Measurements from ENCODE around the gene HEXIM1. TPM values are rescaled to one million over a fixed set of nuclear protein-coding genes. Genes with fewer than 3 reads are reported as not detected.

Gene HEXIM1
- total and polyA plus RNA-seq, 4 donors: 40.8 to 64.0 (median 55.7) TPM

- DNase-seq: no peak
- 83 to 85% methylated on average over 6 of the region's 6 CpGs for WGBS, 2 donors
- no peak overlapping the region for H3K27ac ChIP-seq (ENCODE audit: low read depth in 1 of 2, low read length in 2 of 2)
- H3K27me3 ChIP-seq (ENCODE audit: control insufficient read depth in 1 of 2, insufficient read depth in 2 of 2, low read length in 1 of 2): no peaks in the 10 kb centered on the region
- H3K4me3 ChIP-seq (ENCODE audit: low read length in 2 of 2): no peak overlapping the region
- no peaks in the 10 kb centered on the region for H3K9me3 ChIP-seq (ENCODE audit: control insufficient read depth, low read length)
- intact Hi-C loops (cut with DNase I): loop anchor here in 1 of 2 donors (5.0 kb wide), 1 partner anchor 182 kb away; no protein-coding TSS in a partner anchor
- H3K4me1 ChIP-seq (ENCODE audit: control insufficient read depth in 1 of 2, insufficient read depth in 2 of 2, low read length in 2 of 2): no peaks in the 10 kb centered on the region
- ATAC-seq (ENCODE audit: low FRiP score): no peak
- peaks cover 7 to 15% of the 10 kb centered on the region in 2 donors for H3K36me3 ChIP-seq (ENCODE audit: control insufficient read depth in 1 of 2, insufficient read depth in 2 of 2, low read length in 1 of 2)
Measured at GRCh38 chr17:45104497-45104896, 43.8 kb upstream of the HEXIM1 start.

GRCh38 chr17:45104907-45105624 is 43.2 kb upstream of the HEXIM1 start:
- H3K4me3 ChIP-seq (ENCODE audit: low read length in 2 of 2): no peak overlapping the region
- DNase-seq (no peak), ATAC-seq (ENCODE audit: low FRiP score) (no peak)
- peaks cover 7 to 15% of the 10 kb centered on the region in 2 donors for H3K36me3 ChIP-seq (ENCODE audit: control insufficient read depth in 1 of 2, insufficient read depth in 2 of 2, low read length in 1 of 2)
- H3K9me3 ChIP-seq (ENCODE audit: control insufficient read depth, low read length): no peaks in the 10 kb centered on the region
- WGBS, 2 donors: 64 to 70% methylated on average over 17 of the region's 17 CpGs
- no peaks in the 10 kb centered on the region for H3K27me3 ChIP-seq (ENCODE audit: control insufficient read depth in 1 of 2, insufficient read depth in 2 of 2, low read length in 1 of 2)
- no peak overlapping the region for H3K27ac ChIP-seq (ENCODE audit: low read depth in 1 of 2, low read length in 2 of 2)
- intact Hi-C loops (cut with DNase I): loop anchor here in 1 of 2 donors (5.0 kb wide), 1 partner anchor 183 kb away; no protein-coding TSS in a partner anchor
- H3K4me1 ChIP-seq (ENCODE audit: control insufficient read depth in 1 of 2, insufficient read depth in 2 of 2, low read length in 2 of 2): no peaks in the 10 kb centered on the region

GRCh38 chr17:45106096-45106495 is 42.2 kb upstream of the HEXIM1 start:
- H3K9me3 ChIP-seq (ENCODE audit: control insufficient read depth, low read length): no peaks in the 10 kb centered on the region
- H3K27ac ChIP-seq (ENCODE audit: low read depth in 1 of 2, low read length in 2 of 2): no peak overlapping the region
- DNase-seq (no peak), ATAC-seq (ENCODE audit: low FRiP score) (no peak)
- H3K36me3 ChIP-seq (ENCODE audit: control insufficient read depth in 1 of 2, insufficient read depth in 2 of 2, low read length in 1 of 2): peaks cover 7 to 15% of the 10 kb centered on the region in 2 donors
- 61 to 66% methylated on average over 5 of the region's 5 CpGs for WGBS, 2 donors
- intact Hi-C loops (cut with DNase I): no loop called here
- no peak overlapping the region for H3K4me3 ChIP-seq (ENCODE audit: low read length in 2 of 2)
- no peaks in the 10 kb centered on the region for H3K4me1 ChIP-seq (ENCODE audit: control insufficient read depth in 1 of 2, insufficient read depth in 2 of 2, low read length in 2 of 2)
- H3K27me3 ChIP-seq (ENCODE audit: control insufficient read depth in 1 of 2, insufficient read depth in 2 of 2, low read length in 1 of 2): no peaks in the 10 kb centered on the region

- 29 to 31% methylated on average over 5 of the region's 5 CpGs for WGBS, 2 donors
- ATAC-seq (ENCODE audit: low FRiP score): no peak
- DNase-seq: no peak
- Histone ChIP-seq H3K36me3 (ENCODE audit: control insufficient read depth in 1 of 2, insufficient read depth in 2 of 2, low read length in 1 of 2) (peaks cover 7 to 15% of the 10 kb centered on the region in 2 donors), H3K27me3 (ENCODE audit: control insufficient read depth in 1 of 2, insufficient read depth in 2 of 2, low read length in 1 of 2) (no peaks in the 10 kb centered on the region), H3K4me3 (ENCODE audit: low read length in 2 of 2) (no peak overlapping the region), H3K4me1 (ENCODE audit: control insufficient read depth in 1 of 2, insufficient read depth in 2 of 2, low read length in 2 of 2) (peaks cover 0 to 2% of the 10 kb centered on the region in 2 donors), H3K9me3 (ENCODE audit: control insufficient read depth, low read length) (no peaks in the 10 kb centered on the region), H3K27ac (ENCODE audit: low read depth in 1 of 2, low read length in 2 of 2) (peak overlapping the region in 1 of 2 donors; percentile 70)
- intact Hi-C loops (cut with DNase I): no loop called here
Measured at GRCh38 chr17:45106582-45106981, 41.7 kb upstream of the HEXIM1 start.

- Histone ChIP-seq H3K4me3 (ENCODE audit: low read length in 2 of 2) (no peak overlapping the region), H3K27ac (ENCODE audit: low read depth in 1 of 2, low read length in 2 of 2) (peak overlapping the region in 1 of 2 donors; percentile 16), H3K36me3 (ENCODE audit: control insufficient read depth in 1 of 2, insufficient read depth in 2 of 2, low read length in 1 of 2) (peaks cover 7 to 19% of the 10 kb centered on the region in 2 donors), H3K27me3 (ENCODE audit: control insufficient read depth in 1 of 2, insufficient read depth in 2 of 2, low read length in 1 of 2) (no peaks in the 10 kb centered on the region), H3K4me1 (ENCODE audit: control insufficient read depth in 1 of 2, insufficient read depth in 2 of 2, low read length in 2 of 2) (peaks cover 0 to 3% of the 10 kb centered on the region in 2 donors), H3K9me3 (ENCODE audit: control insufficient read depth, low read length) (no peaks in the 10 kb centered on the region)
- ATAC-seq (ENCODE audit: low FRiP score) (no peak), DNase-seq (no peak)
- 58 to 62% methylated on average over 13 of the region's 13 CpGs for WGBS, 2 donors
- intact Hi-C loops (cut with DNase I): no loop called here
Measured at GRCh38 chr17:45107293-45108010, 40.8 kb upstream of the HEXIM1 start.

GRCh38 chr17:45108051-45108450 is 40.2 kb upstream of the HEXIM1 start:
- ATAC-seq (ENCODE audit: low FRiP score): no peak
- peaks cover 7 to 17% of the 10 kb centered on the region in 2 donors for H3K36me3 ChIP-seq (ENCODE audit: control insufficient read depth in 1 of 2, insufficient read depth in 2 of 2, low read length in 1 of 2)
- 68% methylated on average over 9 of the region's 9 CpGs for WGBS, 2 donors

GRCh38 chr17:45108595-45109521 is 39.4 kb upstream of the HEXIM1 start:
- Histone ChIP-seq H3K27me3 (ENCODE audit: control insufficient read depth in 1 of 2, insufficient read depth in 2 of 2, low read length in 1 of 2) (no peaks in the 10 kb centered on the region), H3K9me3 (ENCODE audit: control insufficient read depth, low read length) (no peaks in the 10 kb centered on the region), H3K4me1 (ENCODE audit: control insufficient read depth in 1 of 2, insufficient read depth in 2 of 2, low read length in 2 of 2) (peaks cover 0 to 3% of the 10 kb centered on the region in 2 donors), H3K27ac (ENCODE audit: low read depth in 1 of 2, low read length in 2 of 2) (no peak overlapping the region), H3K36me3 (ENCODE audit: control insufficient read depth in 1 of 2, insufficient read depth in 2 of 2, low read length in 1 of 2) (peaks cover 7 to 13% of the 10 kb centered on the region in 2 donors), H3K4me3 (ENCODE audit: low read length in 2 of 2) (no peak overlapping the region)
- WGBS, 2 donors: 65 to 69% methylated on average over 12 of the region's 12 CpGs
- ATAC-seq (ENCODE audit: low FRiP score): no peak
- intact Hi-C loops (cut with DNase I): no loop called here
- DNase-seq: no peak

More at GRCh38 chr17:45108051-45108450, 40.2 kb upstream of the HEXIM1 start:
- Histone ChIP-seq H3K4me1 (ENCODE audit: control insufficient read depth in 1 of 2, insufficient read depth in 2 of 2, low read length in 2 of 2) (peaks cover 0 to 3% of the 10 kb centered on the region in 2 donors), H3K9me3 (ENCODE audit: control insufficient read depth, low read length) (no peaks in the 10 kb centered on the region), H3K27ac (ENCODE audit: low read depth in 1 of 2, low read length in 2 of 2) (no peak overlapping the region), H3K27me3 (ENCODE audit: control insufficient read depth in 1 of 2, insufficient read depth in 2 of 2, low read length in 1 of 2) (no peaks in the 10 kb centered on the region), H3K4me3 (ENCODE audit: low read length in 2 of 2) (no peak overlapping the region)
- intact Hi-C loops (cut with DNase I): no loop called here
- DNase-seq: no peak
